ENCODE measurements around the gene SDHAF3.
A peak's percentile ranks its signal among the peaks of the same experiment; 100 is the strongest.

The SDHAF3 gene

DNA sequence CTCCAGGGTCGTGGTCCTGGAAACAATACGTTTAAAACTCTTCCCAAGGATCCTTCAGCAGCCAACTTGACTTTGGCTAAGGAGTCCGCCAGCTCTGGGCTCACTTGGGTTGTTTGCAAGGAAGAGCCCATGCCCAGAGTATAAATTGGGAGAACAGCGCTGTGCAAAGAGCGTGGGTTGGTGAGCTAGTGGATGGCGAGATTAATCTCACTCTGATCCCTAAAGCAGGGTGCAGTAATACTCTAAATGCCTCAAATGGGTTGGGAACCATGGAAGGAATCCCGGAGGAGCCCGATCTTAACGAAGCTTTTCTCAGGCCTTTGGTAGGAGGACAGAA is 495 bp upstream of the SDHAF3 start:
- Histone ChIP-seq H3K9me3 (ENCODE audit: insufficient read depth, low read length) (peaks cover 7% of the 10 kb centered on the region; the same call in 1 of the 2 replicates), H4K20me1 (ENCODE audit: low read depth, low read length) (no peaks in the 10 kb centered on the region), H3K27ac (ENCODE audit: low read depth, low read length) (peak overlapping the region; percentile 54), H3K36me3 (ENCODE audit: low read length) (peaks cover 6% of the 10 kb centered on the region; the same call in 1 of the 2 replicates), H3K4me3 (ENCODE audit: insufficient read depth, low read length, poor library complexity, severe bottlenecking) (peak overlapping the region; percentile 23), H3K9ac (ENCODE audit: low read length) (peak overlapping the region; percentile 8; the same call in 1 of the 2 replicates), H3K79me2 (ENCODE audit: insufficient read depth, low read length) (peaks cover 43% of the 10 kb centered on the region), H3K4me2 (ENCODE audit: low read depth, low read length, poor library complexity, severe bottlenecking) (peak overlapping the region; percentile 45), H3K27me3 (ENCODE audit: low read length) (no peaks in the 10 kb centered on the region), H3K9me2 (replicated peaks; ENCODE audit: insufficient read depth, low read length) (no peaks in the 10 kb centered on the region), H2AFZ (ENCODE audit: low read depth, low read length, severe bottlenecking) (peak overlapping the region; percentile 73), H3F3A (ENCODE audit: insufficient read depth) (peaks cover 38% of the 10 kb centered on the region)
- TF ChIP-seq EZH2phosphoT487 (conservative IDR thresholded peaks at IDR 0.05; ENCODE audit: low read length), result no peak
- TF ChIP-seq, protein P1, sequence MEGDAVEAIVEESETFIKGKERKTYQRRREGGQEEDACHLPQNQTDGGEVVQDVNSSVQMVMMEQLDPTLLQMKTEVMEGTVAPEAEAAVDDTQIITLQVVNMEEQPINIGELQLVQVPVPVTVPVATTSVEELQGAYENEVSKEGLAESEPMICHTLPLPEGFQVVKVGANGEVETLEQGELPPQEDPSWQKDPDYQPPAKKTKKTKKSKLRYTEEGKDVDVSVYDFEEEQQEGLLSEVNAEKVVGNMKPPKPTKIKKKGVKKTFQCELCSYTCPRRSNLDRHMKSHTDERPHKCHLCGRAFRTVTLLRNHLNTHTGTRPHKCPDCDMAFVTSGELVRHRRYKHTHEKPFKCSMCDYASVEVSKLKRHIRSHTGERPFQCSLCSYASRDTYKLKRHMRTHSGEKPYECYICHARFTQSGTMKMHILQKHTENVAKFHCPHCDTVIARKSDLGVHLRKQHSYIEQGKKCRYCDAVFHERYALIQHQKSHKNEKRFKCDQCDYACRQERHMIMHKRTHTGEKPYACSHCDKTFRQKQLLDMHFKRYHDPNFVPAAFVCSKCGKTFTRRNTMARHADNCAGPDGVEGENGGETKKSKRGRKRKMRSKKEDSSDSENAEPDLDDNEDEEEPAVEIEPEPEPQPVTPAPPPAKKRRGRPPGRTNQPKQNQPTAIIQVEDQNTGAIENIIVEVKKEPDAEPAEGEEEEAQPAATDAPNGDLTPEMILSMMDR (IDR thresholded peaks at IDR 0.05; ENCODE audit: insufficient read depth, low read length, poor library complexity, severe bottlenecking), result no peak

DNA sequence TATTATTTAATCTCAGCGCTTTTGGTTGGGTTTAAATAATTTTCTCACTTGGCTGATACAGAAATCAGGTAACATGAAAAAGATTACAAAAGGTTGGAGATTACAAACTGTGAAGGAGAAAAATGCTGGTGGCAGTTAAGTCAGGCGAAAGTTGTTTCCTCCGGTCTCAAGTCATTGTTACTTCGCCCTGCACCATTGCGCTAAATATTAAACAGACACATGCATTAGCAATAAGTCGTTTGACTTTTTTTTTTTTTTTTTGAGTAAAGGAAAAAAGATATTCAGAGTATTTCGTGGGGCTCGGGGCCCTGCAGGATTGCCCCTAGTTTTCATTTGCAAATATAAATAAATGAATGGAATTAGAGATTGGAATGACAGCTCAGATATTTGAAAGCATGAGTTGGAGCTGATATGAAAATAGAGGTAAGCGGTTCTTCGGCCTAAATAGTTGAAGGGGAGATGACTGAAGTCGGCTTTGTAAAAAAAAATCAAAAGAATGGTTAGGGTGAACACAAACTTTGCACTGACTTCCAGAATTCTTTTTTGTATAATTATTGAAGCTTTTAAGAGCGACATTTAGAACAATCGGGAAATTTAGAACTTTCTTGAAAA is 914 bp downstream of the SDHAF3 start:
- Histone ChIP-seq H3K36me3 (ENCODE audit: low read length) (peaks cover 9% of the 10 kb centered on the region; the same call in 1 of the 2 replicates), H3K27me3 (ENCODE audit: low read length) (no peaks in the 10 kb centered on the region), H3K9me3 (ENCODE audit: insufficient read depth, low read length) (peaks cover 7% of the 10 kb centered on the region; the same call in 1 of the 2 replicates), H4K20me1 (ENCODE audit: low read depth, low read length) (no peaks in the 10 kb centered on the region), H3K9ac (ENCODE audit: low read length) (peak overlapping the region; percentile 88), H2AFZ (ENCODE audit: low read depth, low read length, severe bottlenecking) (peak overlapping the region; percentile 83), H3K9me2 (replicated peaks; ENCODE audit: insufficient read depth, low read length) (no peaks in the 10 kb centered on the region), H3K79me2 (ENCODE audit: insufficient read depth, low read length) (peaks cover 57% of the 10 kb centered on the region), H3K4me3 (ENCODE audit: insufficient read depth, low read length, poor library complexity, severe bottlenecking) (peak overlapping the region; percentile 95), H3K27ac (ENCODE audit: low read depth, low read length) (peak overlapping the region; percentile 77), H3K4me2 (ENCODE audit: low read depth, low read length, poor library complexity, severe bottlenecking) (peak overlapping the region; percentile 97), H3F3A (ENCODE audit: insufficient read depth) (peaks cover 38% of the 10 kb centered on the region)
- TF ChIP-seq EZH2phosphoT487 (conservative IDR thresholded peaks at IDR 0.05; ENCODE audit: low read length), result no peak
- TF ChIP-seq, protein P1 (IDR thresholded peaks at IDR 0.05; ENCODE audit: insufficient read depth, low read length, poor library complexity, severe bottlenecking), result no peak

GRCh38 chr7:97119747-97120146 is 2.2 kb downstream of the SDHAF3 start:
- peak overlapping the region; percentile 95 for H3K4me3 ChIP-seq (ENCODE audit: insufficient read depth, low read length, poor library complexity, severe bottlenecking)
- no peak overlapping the region for H2AFZ ChIP-seq (ENCODE audit: low read depth, low read length, severe bottlenecking)
- peak overlapping the region; percentile 88 for H3K9ac ChIP-seq (ENCODE audit: low read length)
- no peaks in the 10 kb centered on the region for H3K27me3 ChIP-seq (ENCODE audit: low read length)
- no peak overlapping the region for H3K27ac ChIP-seq (ENCODE audit: low read depth, low read length)
- H3K36me3 ChIP-seq (ENCODE audit: low read length), result peaks cover 9% of the 10 kb centered on the region; the same call in 1 of the 2 replicates
- TF ChIP-seq, protein P1 (IDR thresholded peaks at IDR 0.05; ENCODE audit: insufficient read depth, low read length, poor library complexity, severe bottlenecking), result no peak
- TF ChIP-seq EZH2phosphoT487 (conservative IDR thresholded peaks at IDR 0.05; ENCODE audit: low read length), result no peak
- H3F3A ChIP-seq (ENCODE audit: insufficient read depth), result peaks cover 33% of the 10 kb centered on the region
- peaks cover 70% of the 10 kb centered on the region for H3K79me2 ChIP-seq (ENCODE audit: insufficient read depth, low read length)
- H3K9me2 ChIP-seq (replicated peaks; ENCODE audit: insufficient read depth, low read length), result no peaks in the 10 kb centered on the region
- H4K20me1 ChIP-seq (ENCODE audit: low read depth, low read length), result no peaks in the 10 kb centered on the region
- peaks cover 7% of the 10 kb centered on the region; the same call in 1 of the 2 replicates for H3K9me3 ChIP-seq (ENCODE audit: insufficient read depth, low read length)
- H3K4me2 ChIP-seq (ENCODE audit: low read depth, low read length, poor library complexity, severe bottlenecking), result peak overlapping the region; percentile 97
